Activated CD4-positive, CD25-positive, alpha-beta regulatory T cell treated with anti-CD3 and anti-CD28 coated beads, Interleukin-2, amount 50 U/mL, for 16 hours (primary cell): ENCODE measurements around the gene RTKN.

ENCODE experiments used
- DNase-seq: peaks from one replicate; pipeline ENCODE4 v3.0.0-alpha.2; 2020; ENCODE audit warnings: low read depth, low spot score

RTKN gene

GRCh38 chr2:74417763-74418162 lies 24.0 kb downstream of the RTKN start:
- no peak for DNase-seq

GRCh38 chr2:74417197-74417596 lies 24.5 kb downstream of the RTKN start:
- DNase-seq = no peak

- no peak for DNase-seq
Observed at GRCh38 chr2:74416778-74417177, 25.0 kb downstream of the RTKN start.

GRCh38 chr2:74415762-74416395 lies 25.9 kb downstream of the RTKN start:
- DNase-seq = no peak

- no peak for DNase-seq
Observed at GRCh38 chr2:74414881-74415761, 26.6 kb downstream of the RTKN start.

GRCh38 chr2:74414441-74414840 lies 27.3 kb downstream of the RTKN start:
- no peak for DNase-seq

- no peak for DNase-seq
Observed at GRCh38 chr2:74413001-74413698, 28.6 kb downstream of the RTKN start.

- DNase-seq = no peak
Observed at GRCh38 chr2:74407682-74408081, 34.1 kb downstream of the RTKN start.

- DNase-seq = no peak
Observed at GRCh38 chr2:74406035-74406434, 35.7 kb downstream of the RTKN start.

GRCh38 chr2:74401891-74402290 lies 39.8 kb downstream of the RTKN start:
- no peak for DNase-seq

- DNase-seq = no peak
Observed at GRCh38 chr2:74399785-74400184, 42.0 kb downstream of the RTKN start.

- no peak for DNase-seq
Observed at GRCh38 chr2:74396149-74396548, 45.6 kb downstream of the RTKN start.

- DNase-seq = no peak
Observed at GRCh38 chr2:74393525-74393924, 48.2 kb downstream of the RTKN start.

GRCh38 chr2:74392449-74392743 lies 49.3 kb downstream of the RTKN start:
- DNase-seq = no peak

GRCh38 chr2:74391580-74392448 lies 49.9 kb downstream of the RTKN start:
- DNase-seq = peak; percentile 94

- no peak for DNase-seq
Observed at GRCh38 chr2:74391209-74391579, 50.5 kb downstream of the RTKN start.

- no peak for DNase-seq
Observed at GRCh38 chr2:74390606-74391005, 51.1 kb downstream of the RTKN start.

GRCh38 chr2:74387346-74387745 lies 54.4 kb downstream of the RTKN start:
- no peak for DNase-seq

- DNase-seq = no peak
Observed at GRCh38 chr2:74385396-74385795, 56.3 kb downstream of the RTKN start.

GRCh38 chr2:74384051-74384450 lies 57.7 kb downstream of the RTKN start:
- DNase-seq = no peak

- no peak for DNase-seq
Observed at GRCh38 chr2:74383254-74383653, 58.5 kb downstream of the RTKN start.

GRCh38 chr2:74381751-74382150 lies 60.0 kb downstream of the RTKN start:
- DNase-seq = no peak
